Body of pancreas (tissue), 4 donors: ENCODE measurements around the gene HOXA9.

Experiments used
- CTCF ChIP-seq, 7 experiments: fragments of 450-650 bp in 4 of 7; fragments of 200-600 bp in 3 of 7; sonication (generic) in 3 of 7; IDR thresholded peaks; one replicate each; pipeline ENCODE4 v1.5.1; 2016 to 2019; ENCODE audit warnings: antibody characterized with exemption in 7 of 7
- POLR2A ChIP-seq, 3 donors: fragments of 450-650 bp; IDR thresholded peaks; one replicate each; pipeline ENCODE4 v1.6.1; 2016; ENCODE audit warnings: antibody characterized with exemption in 3 of 3, mild to moderate bottlenecking in 2 of 3

GRCh38 chr7:27162561-27163287, 2.6 kb downstream of the HOXA9 start:
- TF ChIP-seq CTCF (IDR thresholded peaks at IDR 0.05), result no peak
- TF ChIP-seq POLR2A (IDR thresholded peaks at IDR 0.05), result no peak
